Activated naive CD8-positive, alpha-beta T cell treated with anti-CD3 and anti-CD28 coated beads, Interleukin-2, amount 10 ng/mL, durations not matched to agents 7 days and 5 days (primary cell): ENCODE data around the gene LYPD6B. TPM values are rescaled to one million over a fixed set of nuclear protein-coding genes. Genes with fewer than 3 reads are reported as not detected.
"Not testable (repeated sequence)": the region's sequence is repeated elsewhere in the genome, so short reads cannot be mapped to it uniquely, and the experiment has no call there.

Experiments used
- ATAC-seq: fragments of 150-1000 bp; cut with Tn5 transposase; one replicate; pipeline ENCODE4 v1.10.0; 2021; ENCODE audit warnings: low read depth, moderate library complexity
- POLR2A ChIA-PET: fragments of 350-600 bp; sonication (Branson Sonifier 250); formaldehyde crosslinking; loops from one replicate; lab custom pipeline; 2021; ENCODE audit warnings: antibody characterized with exemption; lab: Charles Lee
- DNase-seq: peaks from one replicate; pipeline ENCODE4 v3.0.0; 2021
- H3K27ac Mint-ChIP-seq: one replicate; pipeline ENCODE4 v1.8.0; 2022; ENCODE audit warnings: mild to moderate bottlenecking, mixed read lengths
- H3K27me3 Mint-ChIP-seq: one replicate; pipeline ENCODE4 v1.8.0; 2022; ENCODE audit warnings: mild to moderate bottlenecking, moderate library complexity, mixed read lengths
- H3K36me3 Mint-ChIP-seq: one replicate; pipeline ENCODE4 v1.8.0; 2021; ENCODE audit warnings: mild to moderate bottlenecking, mixed read lengths
- H3K4me1 Mint-ChIP-seq: one replicate; pipeline ENCODE4 v1.8.0; 2021; ENCODE audit warnings: mixed read lengths
- H3K4me3 Mint-ChIP-seq: one replicate; pipeline ENCODE4 v1.8.0; 2022; ENCODE audit warnings: mild to moderate bottlenecking, moderate library complexity, mixed read lengths
- H3K9me3 Mint-ChIP-seq: one replicate; pipeline ENCODE4 v1.8.0; 2021; ENCODE audit warnings: mixed read lengths
- total RNA-seq, 2 experiments: library from RNA; stranded (reverse); gene quantifications; one replicate each; pipeline ENCODE4 v1.2.3, GENCODE V29; 2021

Gene LYPD6B
- total RNA-seq, 2 experiments from 2014 or later, result not detected

- H3K36me3 Mint-ChIP-seq, result no peaks in the 10 kb centered on the region
- H3K9me3 Mint-ChIP-seq, result no peaks in the 10 kb centered on the region
- DNase-seq, result no peak
- H3K27ac Mint-ChIP-seq, result no peak overlapping the region
- H3K4me1 Mint-ChIP-seq, result no peaks in the 10 kb centered on the region
- peaks cover 18% of the 10 kb centered on the region for H3K27me3 Mint-ChIP-seq
- POLR2A ChIA-PET, result no interaction called here
- H3K4me3 Mint-ChIP-seq, result no peak overlapping the region
- no peak for ATAC-seq
Measured at GRCh38 chr2:149224543-149224942, 186.0 kb downstream of the LYPD6B start.

- ATAC-seq, result no peak
- H3K4me1 Mint-ChIP-seq, result no peaks in the 10 kb centered on the region
- H3K27ac Mint-ChIP-seq, result no peak overlapping the region
- no peaks in the 10 kb centered on the region for H3K36me3 Mint-ChIP-seq
- H3K9me3 Mint-ChIP-seq, result no peaks in the 10 kb centered on the region
- no peak overlapping the region for H3K4me3 Mint-ChIP-seq
- DNase-seq, result no peak
- peaks cover 18% of the 10 kb centered on the region for H3K27me3 Mint-ChIP-seq
- POLR2A ChIA-PET, result no interaction called here
Measured at GRCh38 chr2:149225446-149225845, 186.9 kb downstream of the LYPD6B start.

- H3K36me3 Mint-ChIP-seq, result no peaks in the 10 kb centered on the region
- DNase-seq (no peak), ATAC-seq (no peak)
- POLR2A ChIA-PET, result no interaction called here
- peaks cover 15% of the 10 kb centered on the region for H3K27me3 Mint-ChIP-seq
- H3K9me3 Mint-ChIP-seq, result no peaks in the 10 kb centered on the region
- no peaks in the 10 kb centered on the region for H3K4me1 Mint-ChIP-seq
- no peak overlapping the region for H3K4me3 Mint-ChIP-seq
- no peak overlapping the region for H3K27ac Mint-ChIP-seq
Measured at GRCh38 chr2:149226790-149227189, 188.3 kb downstream of the LYPD6B start.

GRCh38 chr2:149235816-149236375 lies 197.4 kb downstream of the LYPD6B start:
- no peak for ATAC-seq
- no peak for DNase-seq
- H3K27ac Mint-ChIP-seq, result no peak overlapping the region
- H3K27me3 Mint-ChIP-seq, result peaks cover 15% of the 10 kb centered on the region
- no peak overlapping the region for H3K4me3 Mint-ChIP-seq
- no peaks in the 10 kb centered on the region for H3K36me3 Mint-ChIP-seq
- no peaks in the 10 kb centered on the region for H3K4me1 Mint-ChIP-seq
- H3K9me3 Mint-ChIP-seq, result peaks cover 2% of the 10 kb centered on the region
- POLR2A ChIA-PET, result no interaction called here

GRCh38 chr2:149236410-149236809 lies 197.9 kb downstream of the LYPD6B start:
- Mint-ChIP-seq H3K4me3 (no peak overlapping the region), H3K36me3 (no peaks in the 10 kb centered on the region), H3K27me3 (peaks cover 15% of the 10 kb centered on the region), H3K27ac (no peak overlapping the region), H3K9me3 (peaks cover 2% of the 10 kb centered on the region), H3K4me1 (no peaks in the 10 kb centered on the region)
- POLR2A ChIA-PET, result no interaction called here
- DNase-seq (no peak), ATAC-seq (no peak)

- POLR2A ChIA-PET, result no interaction called here
- Mint-ChIP-seq H3K27me3 (no peaks in the 10 kb centered on the region), H3K4me3 (no peak overlapping the region), H3K4me1 (no peaks in the 10 kb centered on the region), H3K27ac (no peak overlapping the region), H3K9me3 (no peaks in the 10 kb centered on the region), H3K36me3 (no peaks in the 10 kb centered on the region)
- ATAC-seq (no peak), DNase-seq (no peak)
Measured at GRCh38 chr2:149246186-149246585, 207.7 kb downstream of the LYPD6B start.

GRCh38 chr2:149251436-149251835 lies 212.9 kb downstream of the LYPD6B start:
- H3K27me3 Mint-ChIP-seq, H3K27ac Mint-ChIP-seq, ATAC-seq, POLR2A ChIA-PET, H3K4me3 Mint-ChIP-seq, DNase-seq, H3K36me3 Mint-ChIP-seq, H3K9me3 Mint-ChIP-seq, H3K4me1 Mint-ChIP-seq: not testable (repeated sequence)

- H3K27ac Mint-ChIP-seq, H3K36me3 Mint-ChIP-seq, H3K4me1 Mint-ChIP-seq, H3K27me3 Mint-ChIP-seq, POLR2A ChIA-PET, H3K9me3 Mint-ChIP-seq, ATAC-seq, H3K4me3 Mint-ChIP-seq, DNase-seq: not testable (repeated sequence)
Measured at GRCh38 chr2:149256877-149257276, 218.4 kb downstream of the LYPD6B start.

- Mint-ChIP-seq H3K27ac (no peak overlapping the region), H3K36me3 (no peaks in the 10 kb centered on the region), H3K4me3 (no peak overlapping the region), H3K27me3 (peaks cover 5% of the 10 kb centered on the region), H3K9me3 (peaks cover 9% of the 10 kb centered on the region), H3K4me1 (no peaks in the 10 kb centered on the region)
- POLR2A ChIA-PET, result no interaction called here
- DNase-seq (no peak), ATAC-seq (no peak)
Measured at GRCh38 chr2:149258531-149258930, 220.0 kb downstream of the LYPD6B start.

DNA sequence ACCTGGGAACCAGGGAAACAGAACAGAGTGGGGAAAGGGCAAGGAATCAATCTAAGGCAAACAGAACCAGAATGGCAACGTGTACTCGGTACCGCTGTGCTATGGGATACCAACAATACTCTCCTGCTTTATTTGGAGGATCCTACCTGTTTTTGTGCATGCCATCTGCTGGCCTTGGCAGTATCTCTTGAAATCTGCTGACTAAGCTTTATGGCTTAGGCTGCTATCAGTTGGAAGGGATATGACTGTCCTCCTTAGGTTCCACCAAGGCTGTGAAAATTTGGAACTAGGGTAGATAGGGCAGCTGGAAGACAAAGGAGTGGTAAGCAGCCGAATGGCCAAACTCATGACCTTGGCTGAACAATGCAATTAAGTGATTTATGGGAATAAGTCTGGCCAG lies 220.6 kb downstream of the LYPD6B start:
- no peaks in the 10 kb centered on the region for H3K4me1 Mint-ChIP-seq
- POLR2A ChIA-PET, result no interaction called here
- H3K36me3 Mint-ChIP-seq, result no peaks in the 10 kb centered on the region
- peaks cover 5% of the 10 kb centered on the region for H3K27me3 Mint-ChIP-seq
- DNase-seq (no peak), ATAC-seq (no peak)
- peaks cover 7% of the 10 kb centered on the region for H3K9me3 Mint-ChIP-seq
- no peak overlapping the region for H3K4me3 Mint-ChIP-seq
- no peak overlapping the region for H3K27ac Mint-ChIP-seq

GRCh38 chr2:149261692-149262091 lies 223.2 kb downstream of the LYPD6B start:
- Mint-ChIP-seq H3K27ac (no peak overlapping the region), H3K4me1 (no peaks in the 10 kb centered on the region), H3K36me3 (no peaks in the 10 kb centered on the region), H3K4me3 (no peak overlapping the region), H3K9me3 (peaks cover under 1% of the 10 kb centered on the region), H3K27me3 (peaks cover 2% of the 10 kb centered on the region)
- DNase-seq, result no peak
- no peak for ATAC-seq
- POLR2A ChIA-PET, result no interaction called here

Other genes starting within 250 kb of the LYPD6B start
- 10 to 100 TPM; 13.3 to 14.2 TPM for gene KIF5C, start 163.5 kb upstream of the LYPD6B start, total RNA-seq